GM18498 (cell line): ENCODE results near the gene CENPX.

Source experiments
- ATAC-seq: cut with Tn5 transposase; IDR thresholded peaks from one replicate; pipeline ENCODE4 v1.9.1; 2021; ENCODE audit warnings: mild to moderate bottlenecking, moderate library complexity; ENCODE audit not compliant: unreplicated experiment

CENPX gene

GRCh38 chr17:82000803-82001570 lies 21.7 kb downstream of the CENPX start:
- ATAC-seq, result no peak

GRCh38 chr17:81999976-82000802 lies 22.5 kb downstream of the CENPX start:
- no peak for ATAC-seq

- ATAC-seq, result no peak
Measured at GRCh38 chr17:81999587-81999975, 23.1 kb downstream of the CENPX start.

GRCh38 chr17:81998691-81999438 lies 23.8 kb downstream of the CENPX start:
- no peak for ATAC-seq

GRCh38 chr17:81998212-81998611 lies 24.5 kb downstream of the CENPX start:
- ATAC-seq, result no peak

- ATAC-seq, result no peak
Measured at GRCh38 chr17:81996757-81997441, 25.8 kb downstream of the CENPX start.

- no peak for ATAC-seq
Measured at GRCh38 chr17:81996232-81996756, 26.4 kb downstream of the CENPX start.

- ATAC-seq, result no peak
Measured at GRCh38 chr17:81995463-81996231, 27.0 kb downstream of the CENPX start.

- ATAC-seq, result no peak
Measured at GRCh38 chr17:81994593-81995462, 27.9 kb downstream of the CENPX start.

- no peak for ATAC-seq
Measured at GRCh38 chr17:81993729-81994592, 28.7 kb downstream of the CENPX start.

- no peak for ATAC-seq
Measured at GRCh38 chr17:81992306-81993102, 30.2 kb downstream of the CENPX start.

- no peak for ATAC-seq
Measured at GRCh38 chr17:81991684-81992305, 30.9 kb downstream of the CENPX start.

GRCh38 chr17:81990836-81991683 lies 31.6 kb downstream of the CENPX start:
- no peak for ATAC-seq

GRCh38 chr17:81987161-81987770 lies 35.4 kb downstream of the CENPX start:
- ATAC-seq, result no peak

GRCh38 chr17:81986606-81987005 lies 36.1 kb downstream of the CENPX start:
- ATAC-seq, result no peak
